MM.1S (cell line): ENCODE results near the gene CORO2A.

Source experiments
- DNase-seq: peaks from one replicate; pipeline ENCODE4 v3.0.0-alpha.2; 2015
- H2AFZ ChIP-seq: fragments of 300-600 bp; sonication (generic); 2 replicates; pipeline ENCODE4 v1.6.0; 2016; ENCODE audit warnings: antibody characterized with exemption, low read length
- H3F3A ChIP-seq: fragments of 300-600 bp; sonication (generic); 2 replicates; pipeline ENCODE4 v1.6.1; 2016; ENCODE audit warnings: mild to moderate bottlenecking, antibody characterized with exemption, low read length, moderate library complexity, mixed read lengths; ENCODE audit not compliant: insufficient read depth
- H3K27ac ChIP-seq: fragments of 300-600 bp; sonication (generic); 2 replicates; pipeline ENCODE4 v1.5.1; 2016; ENCODE audit warnings: mild to moderate bottlenecking, low read length
- H3K27me3 ChIP-seq: fragments of 300-600 bp; sonication (generic); replicated peaks from 2 replicates; pipeline ENCODE4 v1.6.0; 2016; ENCODE audit warnings: low read length; ENCODE audit not compliant: insufficient read depth
- H3K36me3 ChIP-seq: fragments of 300-600 bp; sonication (generic); replicated peaks from 2 replicates; pipeline ENCODE4 v1.6.1; 2016; ENCODE audit warnings: mild to moderate bottlenecking, low read length, mixed read lengths; ENCODE audit not compliant: insufficient read depth
- H3K4me1 ChIP-seq: fragments of 300-600 bp; sonication (generic); 2 replicates; pipeline ENCODE4 v1.6.1; 2016; ENCODE audit warnings: low read length, mixed read lengths
- H3K4me2 ChIP-seq: fragments of 300-600 bp; sonication (generic); 2 replicates; pipeline ENCODE4 v1.6.0; 2016; ENCODE audit warnings: low read depth, low read length
- H3K4me3 ChIP-seq: fragments of 300-600 bp; sonication (generic); 2 replicates; pipeline ENCODE4 v1.5.1; 2016; ENCODE audit warnings: low read length, mixed read lengths
- H3K79me2 ChIP-seq: fragments of 300-600 bp; sonication (generic); 2 replicates; pipeline ENCODE4 v1.6.1; 2016; ENCODE audit warnings: mixed run types, low read length, mixed read lengths
- H3K9ac ChIP-seq: fragments of 300-600 bp; sonication (generic); 2 replicates; pipeline ENCODE4 v1.6.1; 2016; ENCODE audit warnings: low read length, mixed read lengths
- H3K9me2 ChIP-seq: fragments of 300-600 bp; sonication (generic); replicated peaks from 2 replicates; pipeline ENCODE4 v1.6.1; 2016; ENCODE audit warnings: mild to moderate bottlenecking, low read length, mixed read lengths; ENCODE audit not compliant: insufficient read depth
- H3K9me3 ChIP-seq: fragments of 300-600 bp; sonication (generic); replicated peaks from 2 replicates; pipeline ENCODE4 v1.6.1; 2016; ENCODE audit warnings: mild to moderate bottlenecking, low read length, mixed read lengths; ENCODE audit not compliant: insufficient read depth
- H4K20me1 ChIP-seq: fragments of 300-600 bp; sonication (generic); 2 replicates; pipeline ENCODE4 v1.6.1; 2016; ENCODE audit warnings: mild to moderate bottlenecking, low read length, moderate library complexity, mixed read lengths; ENCODE audit not compliant: insufficient read depth
- EZH2 ChIP-seq: fragments of 300-600 bp; sonication (generic); optimal IDR thresholded peaks from 2 replicates; pipeline ENCODE3; 2017; ENCODE audit warnings: low read depth, mild to moderate bottlenecking, antibody characterized with exemption, low read length, mixed read lengths
- EZH2phosphoT487 ChIP-seq: fragments of 300-600 bp; sonication (generic); IDR thresholded peaks from 2 replicates; pipeline ENCODE4 v1.6.1; 2018; ENCODE audit warnings: antibody characterized with exemption, low read length
- TF ChIP-seq, protein P1 (sequence below): fragments of 300-600 bp; sonication (generic); IDR thresholded peaks from 2 replicates; pipeline ENCODE4 v1.5.1; 2016; ENCODE audit warnings: antibody characterized with exemption, low read length, mixed read lengths

CORO2A gene

DNA sequence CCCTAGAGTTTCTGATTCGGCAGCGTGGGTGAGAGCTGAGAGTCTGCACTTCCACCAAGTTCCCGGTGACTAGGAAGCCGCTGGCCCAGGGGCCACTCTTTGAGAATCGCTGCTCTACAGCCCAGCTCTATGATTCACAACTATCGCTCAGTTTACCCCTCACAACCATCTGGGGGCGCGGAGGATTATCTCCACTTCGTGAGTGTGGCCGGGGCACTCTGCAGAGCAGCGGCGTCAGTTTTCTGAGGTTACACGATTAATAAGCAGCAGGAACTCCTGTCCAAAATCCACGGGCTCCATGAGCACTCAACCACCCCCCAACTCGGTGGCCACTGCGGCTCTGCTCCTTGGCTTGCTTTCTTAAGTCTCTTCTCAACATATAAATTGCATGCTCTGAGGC, 19.3 kb downstream of the CORO2A start:
- Histone ChIP-seq H3K9ac (no peak overlapping the region), H2AFZ (no peak overlapping the region), H3K4me3 (no peak overlapping the region), H3K27me3 (no peaks in the 10 kb centered on the region), H3K9me3 (no peaks in the 10 kb centered on the region), H3K9me2 (no peaks in the 10 kb centered on the region), H3K27ac (no peak overlapping the region), H3F3A (no peaks in the 10 kb centered on the region), H4K20me1 (no peaks in the 10 kb centered on the region), H3K4me1 (no peaks in the 10 kb centered on the region), H3K36me3 (no peaks in the 10 kb centered on the region), H3K4me2 (no peak overlapping the region), H3K79me2 (no peaks in the 10 kb centered on the region)
- DNase-seq = no peak
- TF ChIP-seq EZH2 (no peak), EZH2phosphoT487 (no peak)
- TF ChIP-seq, protein P1, sequence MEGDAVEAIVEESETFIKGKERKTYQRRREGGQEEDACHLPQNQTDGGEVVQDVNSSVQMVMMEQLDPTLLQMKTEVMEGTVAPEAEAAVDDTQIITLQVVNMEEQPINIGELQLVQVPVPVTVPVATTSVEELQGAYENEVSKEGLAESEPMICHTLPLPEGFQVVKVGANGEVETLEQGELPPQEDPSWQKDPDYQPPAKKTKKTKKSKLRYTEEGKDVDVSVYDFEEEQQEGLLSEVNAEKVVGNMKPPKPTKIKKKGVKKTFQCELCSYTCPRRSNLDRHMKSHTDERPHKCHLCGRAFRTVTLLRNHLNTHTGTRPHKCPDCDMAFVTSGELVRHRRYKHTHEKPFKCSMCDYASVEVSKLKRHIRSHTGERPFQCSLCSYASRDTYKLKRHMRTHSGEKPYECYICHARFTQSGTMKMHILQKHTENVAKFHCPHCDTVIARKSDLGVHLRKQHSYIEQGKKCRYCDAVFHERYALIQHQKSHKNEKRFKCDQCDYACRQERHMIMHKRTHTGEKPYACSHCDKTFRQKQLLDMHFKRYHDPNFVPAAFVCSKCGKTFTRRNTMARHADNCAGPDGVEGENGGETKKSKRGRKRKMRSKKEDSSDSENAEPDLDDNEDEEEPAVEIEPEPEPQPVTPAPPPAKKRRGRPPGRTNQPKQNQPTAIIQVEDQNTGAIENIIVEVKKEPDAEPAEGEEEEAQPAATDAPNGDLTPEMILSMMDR = no peak

DNA sequence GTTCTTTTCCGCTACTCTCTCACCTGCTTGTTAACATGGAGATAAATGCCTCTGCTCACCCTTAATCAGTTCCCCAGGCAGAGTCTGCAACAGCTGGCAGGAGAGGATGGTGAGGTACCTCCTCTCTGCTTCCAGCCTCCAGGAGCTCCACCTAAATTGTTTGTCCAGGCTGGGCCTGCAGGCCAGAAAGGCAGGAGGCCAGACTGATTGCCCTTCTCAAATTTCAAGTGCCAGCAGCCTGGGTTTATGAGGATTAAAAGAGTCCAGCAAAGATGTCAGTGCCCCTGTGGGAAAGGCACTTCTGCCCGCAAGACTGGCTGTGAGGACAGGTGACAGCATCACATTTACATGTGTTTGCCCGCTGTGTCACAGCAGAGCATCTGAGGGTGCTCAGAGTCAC, 19.8 kb downstream of the CORO2A start:
- Histone ChIP-seq H3K27ac (no peak overlapping the region), H2AFZ (no peak overlapping the region), H3K79me2 (no peaks in the 10 kb centered on the region), H3K4me1 (no peaks in the 10 kb centered on the region), H3K9me3 (no peaks in the 10 kb centered on the region), H3K4me3 (no peak overlapping the region), H3K36me3 (no peaks in the 10 kb centered on the region), H4K20me1 (no peaks in the 10 kb centered on the region), H3K27me3 (no peaks in the 10 kb centered on the region), H3F3A (no peaks in the 10 kb centered on the region), H3K9ac (no peak overlapping the region), H3K4me2 (no peak overlapping the region), H3K9me2 (no peaks in the 10 kb centered on the region)
- TF ChIP-seq EZH2phosphoT487 (no peak), EZH2 (no peak)
- TF ChIP-seq, protein P1 = no peak
- no peak for DNase-seq

DNA sequence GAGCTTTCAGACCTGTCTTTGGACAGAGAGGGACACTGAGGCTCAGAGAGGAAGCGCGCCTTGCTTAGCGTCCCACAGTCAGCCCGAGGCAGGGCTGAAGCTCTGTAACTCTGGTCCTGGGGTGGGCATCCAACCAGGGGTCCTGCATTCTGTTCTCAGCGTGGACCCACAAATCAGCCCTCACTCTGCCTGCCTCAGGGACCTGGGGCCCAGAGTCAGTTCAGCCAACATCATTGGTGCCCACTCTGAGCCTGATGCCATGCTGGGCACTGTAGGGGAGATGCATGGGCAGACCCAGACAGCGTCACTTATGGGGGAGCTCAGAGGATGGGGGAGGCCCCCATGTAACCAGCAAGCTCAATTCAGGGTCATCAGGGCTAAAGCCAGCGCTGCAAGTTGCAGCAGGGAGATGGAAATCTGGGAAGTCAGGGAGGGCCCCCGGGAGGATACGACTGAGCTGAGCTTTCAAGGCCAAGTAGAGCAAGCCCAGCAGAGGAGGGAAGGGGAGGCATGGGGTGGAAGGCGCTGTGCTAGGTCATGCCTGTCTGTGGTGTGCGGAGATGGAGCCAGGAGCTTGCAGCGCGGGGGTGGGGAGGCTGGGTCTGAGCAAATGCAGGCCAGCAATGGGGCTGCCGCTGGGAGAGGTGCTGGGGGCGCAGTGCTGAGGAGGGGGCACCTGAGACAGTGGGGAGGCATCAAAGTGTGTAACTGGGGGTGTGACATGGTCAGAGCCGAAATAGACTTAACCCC, 21.1 kb downstream of the CORO2A start:
- Histone ChIP-seq H2AFZ (no peak overlapping the region), H3K27ac (no peak overlapping the region), H3K36me3 (no peaks in the 10 kb centered on the region), H3K27me3 (no peaks in the 10 kb centered on the region), H3F3A (no peaks in the 10 kb centered on the region), H3K9ac (no peak overlapping the region), H3K4me2 (no peak overlapping the region), H4K20me1 (no peaks in the 10 kb centered on the region), H3K4me3 (no peak overlapping the region), H3K9me3 (no peaks in the 10 kb centered on the region), H3K4me1 (no peaks in the 10 kb centered on the region), H3K79me2 (no peaks in the 10 kb centered on the region), H3K9me2 (no peaks in the 10 kb centered on the region)
- DNase-seq = no peak
- TF ChIP-seq EZH2phosphoT487 (no peak), EZH2 (no peak)
- TF ChIP-seq, protein P1 = no peak
